Measurements from ENCODE around the gene CBX8.

Gene CBX8

DNA sequence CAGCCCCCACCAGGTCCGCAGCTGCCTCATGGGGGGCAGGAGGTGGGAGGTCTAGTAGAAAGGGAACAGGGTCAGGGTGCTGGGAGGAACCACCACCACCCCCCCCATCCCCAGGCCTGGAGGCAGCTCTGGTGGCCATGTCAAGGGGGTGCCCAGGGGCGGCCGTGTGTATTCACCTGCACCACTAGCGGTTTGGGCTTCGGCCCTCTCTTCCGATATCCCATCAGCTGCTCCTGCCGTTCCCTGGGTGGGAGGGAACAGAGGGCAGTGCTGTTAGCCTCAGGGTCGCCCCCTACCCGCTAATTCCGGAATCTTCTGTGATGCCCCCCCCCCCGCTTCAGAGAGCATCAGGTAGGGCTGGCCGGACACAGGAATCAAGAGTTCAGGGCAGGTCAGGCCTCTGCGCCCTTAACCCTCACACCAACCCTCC, 38.6 kb upstream of the CBX8 start:
- DNase-seq (ENCODE audit: low read depth): no peak

DNA sequence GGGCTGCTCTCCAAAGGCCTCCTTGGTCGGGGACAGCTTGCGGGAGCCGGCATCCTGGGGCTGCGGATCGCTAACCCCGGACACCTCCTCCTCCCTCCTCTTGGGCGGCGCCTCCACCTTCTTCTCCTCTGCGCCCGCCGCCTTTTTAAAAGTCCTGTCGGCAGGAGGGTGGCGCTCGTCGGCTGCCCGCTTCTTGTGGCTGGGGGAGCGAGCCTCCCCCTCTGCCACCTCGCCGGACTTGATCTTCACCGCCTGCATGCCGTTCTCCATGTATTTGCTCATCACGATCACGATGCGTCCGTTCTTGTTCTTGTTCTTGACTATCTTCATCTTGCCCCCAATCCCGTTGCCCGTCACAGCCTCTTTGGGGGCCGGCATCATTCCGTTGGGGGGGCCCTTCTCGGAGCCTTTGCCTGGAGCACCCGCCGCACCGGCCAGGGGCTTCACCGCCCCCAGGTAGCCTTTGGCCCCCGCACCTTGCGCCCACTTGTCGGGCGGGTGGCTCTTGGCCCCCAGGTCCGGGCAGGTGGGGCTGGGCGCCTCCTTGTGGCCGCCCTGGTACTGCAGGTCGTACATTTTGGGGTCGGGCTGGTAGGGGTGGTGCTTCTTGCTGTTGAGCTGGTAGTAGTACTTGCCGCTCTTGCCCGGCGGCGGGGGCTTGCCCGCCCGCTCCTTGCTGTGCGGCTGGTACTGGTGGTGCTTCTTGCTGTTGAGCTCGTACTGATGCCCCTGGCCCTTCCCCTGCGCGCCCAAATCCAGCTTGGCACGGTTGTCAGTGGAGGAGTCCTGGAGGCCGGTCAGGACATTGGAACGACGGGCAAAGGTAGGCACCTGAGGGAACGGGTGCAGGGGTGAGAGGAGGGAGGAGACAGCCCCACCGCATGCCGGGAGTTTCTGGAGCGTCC, 37.9 kb upstream of the CBX8 start:
- no peak for DNase-seq (ENCODE audit: low read depth)

DNA sequence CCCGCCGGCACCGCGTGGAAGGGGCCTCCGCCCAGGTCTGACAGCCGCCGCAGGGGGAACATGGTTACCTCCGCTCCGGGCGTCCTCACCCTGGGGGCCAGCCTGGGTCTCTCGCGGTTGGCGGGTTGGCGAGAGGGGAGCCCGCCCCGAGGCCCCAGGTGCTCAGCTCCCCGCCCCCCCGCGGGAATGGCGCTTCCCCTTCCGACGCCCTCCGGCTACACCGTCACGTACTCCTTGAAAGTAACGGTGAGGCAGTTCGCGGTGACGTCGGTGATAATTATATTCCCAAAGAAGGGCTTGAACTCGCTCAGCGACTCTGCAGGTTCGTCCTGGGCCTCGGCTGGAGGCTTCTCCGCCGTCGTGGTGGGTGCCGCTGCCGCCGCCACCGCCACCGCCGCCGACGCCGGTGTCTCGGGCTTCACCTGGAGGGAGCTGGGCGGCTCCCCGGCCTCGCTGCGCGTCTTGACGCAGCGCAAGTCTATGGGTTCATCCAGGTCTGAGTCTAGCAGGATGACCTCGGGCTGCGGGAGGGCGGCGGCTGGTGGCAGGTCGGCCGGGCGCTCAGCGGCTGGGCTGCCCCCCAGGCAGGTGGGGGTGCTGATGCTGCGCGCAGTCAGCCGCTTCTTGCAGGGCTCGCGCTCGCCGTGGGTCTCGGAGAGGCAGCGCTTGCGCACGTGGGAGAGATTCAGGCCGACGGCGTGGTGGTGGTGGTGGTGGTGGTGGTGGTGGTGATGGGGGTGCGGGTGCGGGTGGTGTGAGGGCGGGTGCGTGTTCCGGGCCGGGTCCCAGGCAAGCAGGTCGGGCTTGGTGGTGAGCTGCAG, 37.1 kb upstream of the CBX8 start:
- no peak for DNase-seq (ENCODE audit: low read depth)

DNA sequence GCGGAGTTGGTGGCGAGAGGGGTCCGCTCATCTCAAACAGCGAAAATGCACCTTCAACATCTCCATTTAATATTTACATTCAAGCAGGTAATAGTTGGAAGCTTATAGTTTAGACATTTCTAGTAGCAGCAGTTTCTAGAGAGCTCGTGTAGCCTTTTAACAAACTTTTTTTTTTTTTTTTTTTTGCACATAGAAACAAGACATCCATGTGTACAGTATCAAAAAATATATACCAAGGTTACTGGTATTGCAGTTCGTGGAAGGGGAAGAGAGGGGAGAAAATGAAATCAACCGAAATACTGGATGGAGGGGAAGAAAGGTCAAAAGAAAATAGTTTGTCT, 36.2 kb upstream of the CBX8 start:
- no peak for DNase-seq (ENCODE audit: low read depth)

DNA sequence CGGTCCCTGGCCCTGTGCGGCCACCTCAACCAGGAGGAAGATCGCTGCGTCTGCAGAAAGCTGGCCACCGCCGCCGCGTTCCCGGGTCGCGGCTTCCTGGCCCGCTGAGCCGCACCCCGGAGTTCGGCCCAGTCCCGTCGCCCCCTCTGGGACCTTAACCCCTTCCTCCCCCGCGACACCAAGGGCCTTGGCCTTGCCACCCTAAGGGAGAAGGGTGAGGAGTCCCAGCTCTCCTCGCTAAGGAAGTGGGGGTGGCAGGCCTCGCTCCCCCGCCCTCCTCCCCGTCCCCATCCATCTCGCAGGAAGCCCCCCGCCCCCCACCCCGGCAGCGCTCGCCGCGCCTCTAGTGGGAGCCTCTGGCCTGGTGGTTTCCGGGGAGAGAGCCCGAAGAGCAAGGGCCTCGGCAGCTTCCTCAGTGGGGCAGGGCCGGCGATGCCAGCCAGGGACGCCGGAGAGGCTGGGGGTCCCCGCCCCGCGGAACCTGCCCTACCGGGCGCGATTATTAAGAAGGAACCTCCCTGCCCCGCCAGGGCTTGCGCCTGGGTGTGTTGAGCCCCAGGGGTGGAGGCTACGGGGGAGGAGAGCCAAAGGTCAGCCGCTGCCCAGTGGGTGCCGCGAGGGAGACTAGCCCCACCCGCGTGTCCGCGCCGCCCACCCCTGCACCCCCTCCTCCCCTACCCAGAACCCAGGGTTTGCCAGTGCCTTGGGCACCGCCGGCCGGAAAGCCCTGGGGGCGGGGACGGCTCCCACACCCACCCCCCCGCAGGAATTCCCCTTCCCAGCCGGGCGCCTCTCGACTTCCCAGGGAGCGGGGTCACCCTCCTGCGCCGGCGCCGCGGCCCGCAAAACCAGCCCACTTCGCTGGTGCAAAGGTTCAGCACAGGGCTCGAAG, 35.6 kb upstream of the CBX8 start:
- no peak for DNase-seq (ENCODE audit: low read depth)

DNA sequence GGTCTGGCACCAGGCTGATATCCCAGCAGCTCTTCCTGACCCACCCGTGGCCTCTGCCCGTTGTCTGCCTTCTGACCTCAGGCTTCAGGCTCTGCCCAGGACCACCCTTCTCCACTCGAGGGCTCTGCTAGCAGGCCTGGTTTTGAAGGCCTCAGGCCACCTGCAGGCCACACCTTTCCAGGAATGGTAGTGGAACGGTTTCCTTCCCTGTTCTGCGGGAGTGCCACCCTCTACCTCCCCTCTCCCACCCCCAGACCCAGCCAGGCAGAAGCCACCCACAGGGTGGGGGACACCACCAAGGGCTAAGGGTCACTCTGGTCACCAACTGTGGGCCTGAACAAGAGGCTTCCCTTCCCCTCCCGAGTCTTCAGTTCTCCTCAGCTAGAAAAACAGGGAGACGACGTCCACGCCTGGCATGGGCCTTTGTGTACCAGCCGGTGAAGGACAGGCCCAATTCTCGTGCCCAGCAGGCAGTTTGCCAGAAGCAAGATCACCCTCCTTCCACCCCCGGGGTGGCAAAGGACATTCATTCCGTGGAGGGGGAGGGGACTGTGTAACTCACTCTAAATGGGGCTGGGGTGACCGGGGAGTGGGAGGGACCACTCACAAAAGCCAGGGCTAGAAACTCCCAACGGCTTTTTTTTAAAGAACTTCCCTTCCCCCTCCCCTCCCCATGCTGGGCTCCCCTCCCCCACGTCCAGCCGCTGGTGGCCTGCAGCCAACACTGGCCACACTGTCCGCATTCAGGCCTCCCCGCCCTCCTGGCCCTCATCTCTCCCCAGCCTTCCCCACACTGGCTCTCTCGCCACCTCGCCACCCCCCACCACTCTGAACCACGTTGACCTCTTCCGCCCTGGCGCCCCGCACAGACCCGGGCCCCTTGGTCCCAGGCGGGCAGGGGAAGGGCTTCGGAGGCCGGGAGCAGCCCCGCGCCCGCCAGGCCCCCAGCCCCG, 34.7 kb upstream of the CBX8 start:
- DNase-seq (ENCODE audit: low read depth): no peak

DNA sequence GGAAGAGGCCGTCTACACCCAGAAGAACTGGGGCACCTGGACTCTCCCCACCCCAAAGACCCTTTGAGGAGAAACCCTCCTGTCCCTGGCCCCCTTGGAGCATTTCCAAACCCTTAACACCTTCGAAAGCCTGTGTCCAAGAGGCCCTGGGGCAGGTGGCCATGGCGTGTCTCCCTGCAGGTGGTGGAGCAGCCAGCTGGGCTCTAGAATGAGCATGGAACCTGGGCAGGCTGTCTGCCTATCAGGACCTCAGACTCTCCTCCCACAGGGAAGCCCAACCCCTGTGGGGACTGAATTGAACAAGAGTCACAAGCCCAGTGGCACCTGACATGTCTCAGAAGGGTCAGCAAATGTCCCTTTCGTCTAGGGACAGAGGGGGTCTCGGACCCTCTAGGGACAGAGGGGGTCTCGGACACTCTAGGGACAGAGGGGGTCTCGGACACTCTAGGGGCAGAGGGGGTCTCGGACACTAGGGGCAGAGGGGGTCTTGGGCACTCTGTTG, 33.9 kb upstream of the CBX8 start:
- no peak for DNase-seq (ENCODE audit: low read depth)

DNA sequence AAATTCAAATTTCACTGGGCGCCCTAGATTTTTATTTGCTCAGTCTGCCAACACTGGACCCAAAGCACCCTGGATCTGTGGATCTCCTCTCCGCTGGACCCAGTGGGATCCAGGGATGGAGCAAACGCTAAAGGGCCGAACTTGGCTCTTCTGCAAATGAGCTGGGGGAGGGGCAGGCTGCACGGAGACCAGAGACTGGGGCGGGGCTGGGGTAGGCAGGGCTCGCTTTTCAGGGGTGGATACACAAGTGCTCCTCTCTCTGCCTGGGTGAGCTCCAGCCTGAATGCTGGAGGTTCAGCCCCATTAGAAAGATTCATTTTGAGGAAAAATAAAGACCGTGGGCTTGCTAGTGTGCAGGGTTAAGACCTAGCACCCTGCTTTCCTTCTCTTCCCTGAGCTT, 33.4 kb upstream of the CBX8 start:
- no peak for DNase-seq (ENCODE audit: low read depth)

DNA sequence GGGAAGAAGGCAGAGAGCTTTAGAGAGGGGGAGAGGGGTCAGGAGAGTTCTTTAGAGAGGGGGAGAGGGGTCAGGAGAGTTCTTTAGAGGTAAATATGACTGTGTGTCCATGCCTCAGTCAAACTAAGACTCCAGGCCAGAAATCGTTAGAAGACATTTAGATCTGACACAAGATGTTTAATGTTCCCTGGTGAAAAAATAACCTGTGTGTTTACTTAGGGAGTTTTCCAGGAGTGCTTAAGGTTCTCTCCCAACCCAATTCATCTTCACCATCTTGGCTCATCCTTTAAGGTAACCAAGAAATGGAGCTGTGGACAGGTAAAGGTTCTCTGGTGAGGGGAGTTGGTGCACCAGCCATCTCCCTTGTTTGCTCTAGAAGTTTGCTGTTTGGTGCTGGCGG, 32.6 kb upstream of the CBX8 start:
- no peak for DNase-seq (ENCODE audit: low read depth)

DNA sequence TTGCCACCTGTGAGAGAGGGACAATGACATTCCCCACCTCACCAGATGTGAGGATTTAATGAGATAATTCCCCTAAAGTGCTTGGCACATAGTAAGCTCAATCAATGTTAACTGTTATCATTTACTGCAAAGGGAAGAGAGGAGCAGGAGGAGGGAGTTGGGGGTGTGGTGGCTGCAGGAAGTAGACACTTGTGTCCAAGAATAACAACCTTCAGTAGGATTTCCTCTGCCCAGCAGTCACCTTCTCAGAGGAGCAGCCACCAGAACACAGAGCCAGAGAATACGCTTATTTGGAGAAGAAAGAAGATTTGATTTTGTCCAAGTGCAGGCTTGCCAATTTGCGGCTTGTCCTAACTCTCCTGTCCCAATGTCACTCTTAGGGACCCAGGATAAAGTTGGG, 32.1 kb upstream of the CBX8 start:
- no peak for DNase-seq (ENCODE audit: low read depth)

DNA sequence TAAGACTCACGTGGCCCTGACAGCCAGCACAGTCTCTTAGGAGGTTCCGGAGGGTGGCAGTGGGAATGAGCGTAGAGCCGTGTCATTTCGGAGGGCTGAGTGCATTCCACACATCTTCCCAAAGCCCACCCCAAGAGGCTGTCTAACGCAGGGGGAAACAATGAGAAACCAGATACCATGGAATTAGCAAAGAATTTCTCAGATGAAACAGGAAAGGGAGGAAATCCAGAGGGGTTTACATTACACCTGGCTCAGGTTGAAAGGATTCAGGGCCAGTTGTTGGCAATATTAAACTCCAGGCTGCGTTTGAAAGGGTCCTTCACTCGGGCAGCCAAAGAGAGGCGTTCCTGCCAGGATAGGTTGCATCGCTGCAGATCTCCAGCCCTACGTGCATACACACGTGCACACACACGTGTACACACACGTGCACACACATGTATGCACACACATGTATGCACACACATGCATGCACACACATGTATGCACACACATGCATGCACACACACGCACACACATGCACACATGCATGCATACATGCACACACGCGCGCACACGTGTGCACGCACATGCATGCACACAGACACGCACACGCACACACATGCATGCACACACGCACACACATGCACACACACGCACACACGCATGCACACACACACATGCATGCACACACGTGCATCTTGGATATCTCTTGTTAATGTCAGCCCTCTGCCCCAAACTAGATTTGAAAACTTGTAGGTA, 30.1 kb upstream of the CBX8 start:
- no peak for DNase-seq (ENCODE audit: low read depth)

DNA sequence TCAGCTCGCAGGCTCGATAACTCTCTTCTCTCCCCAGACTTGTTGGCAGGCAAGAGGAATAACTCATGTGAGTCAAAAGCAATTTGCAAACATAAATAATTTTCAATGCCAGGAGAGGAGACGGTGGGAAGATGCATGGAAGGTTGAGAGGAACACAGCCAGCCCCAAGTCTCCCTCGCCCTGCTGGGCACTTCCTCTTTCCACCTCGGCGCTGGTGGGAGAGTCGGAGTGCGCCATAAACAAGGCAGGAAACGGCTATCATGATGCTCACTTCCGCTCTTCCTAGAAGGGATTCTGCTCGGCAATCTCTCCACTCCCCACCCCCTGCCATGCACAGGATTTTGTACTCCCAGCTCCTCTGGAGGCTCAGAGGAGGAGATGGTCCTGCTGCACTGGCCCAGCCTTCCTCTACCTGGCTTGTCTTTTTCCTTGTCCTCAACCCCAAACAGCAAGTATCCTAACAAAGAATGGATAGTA, 29.4 kb upstream of the CBX8 start:
- DNase-seq (ENCODE audit: low read depth): no peak

DNA sequence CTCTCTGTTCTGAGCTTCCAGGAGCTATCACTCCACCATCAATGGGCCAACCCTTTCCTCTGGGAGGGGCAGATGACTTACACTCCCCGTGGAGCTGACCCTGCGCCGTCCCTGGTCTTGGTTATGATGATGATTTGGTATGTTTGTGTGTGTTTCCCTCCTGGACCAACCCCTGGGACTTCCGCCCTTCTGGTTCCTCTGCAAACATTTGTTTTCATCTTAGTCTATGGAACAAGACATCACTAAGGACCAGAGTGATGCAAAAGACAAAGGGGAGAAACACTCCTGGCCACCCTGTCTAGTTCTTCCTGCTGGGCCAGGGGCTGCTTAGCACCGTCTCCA, 28.7 kb upstream of the CBX8 start:
- DNase-seq (ENCODE audit: low read depth): no peak

DNA sequence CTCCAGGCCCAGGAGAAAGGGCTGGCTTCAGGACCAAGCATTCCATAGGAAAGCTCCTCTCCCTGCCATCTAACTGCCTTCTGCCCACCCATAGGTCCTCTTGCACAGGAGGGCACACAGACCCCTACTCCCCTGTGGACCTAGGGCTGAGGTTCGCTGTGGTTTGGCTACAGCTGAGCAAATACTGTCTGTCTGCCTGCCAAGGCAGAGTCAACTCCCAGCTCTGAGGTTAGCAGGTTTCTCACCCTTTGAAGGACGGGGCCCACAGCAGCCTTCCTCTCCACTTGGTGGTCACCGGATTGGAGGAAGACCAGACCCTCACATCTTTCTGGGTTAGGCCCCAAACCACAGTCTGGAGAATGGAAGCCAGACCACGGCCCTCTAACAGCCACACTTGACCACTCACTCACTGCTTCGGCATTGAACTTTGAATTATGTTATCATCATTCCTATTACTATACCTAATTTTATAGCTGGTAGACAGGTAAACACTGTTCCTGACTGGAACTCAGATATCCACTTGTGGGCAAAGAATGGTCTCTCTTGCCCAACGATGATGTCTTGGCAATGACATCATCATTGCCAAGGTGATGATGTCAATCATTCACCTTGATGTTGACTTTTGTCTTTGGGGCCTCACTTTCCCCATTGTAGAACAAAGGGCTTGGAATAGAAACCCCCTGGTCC, 28.2 kb upstream of the CBX8 start:
- no peak for DNase-seq (ENCODE audit: low read depth)

DNA sequence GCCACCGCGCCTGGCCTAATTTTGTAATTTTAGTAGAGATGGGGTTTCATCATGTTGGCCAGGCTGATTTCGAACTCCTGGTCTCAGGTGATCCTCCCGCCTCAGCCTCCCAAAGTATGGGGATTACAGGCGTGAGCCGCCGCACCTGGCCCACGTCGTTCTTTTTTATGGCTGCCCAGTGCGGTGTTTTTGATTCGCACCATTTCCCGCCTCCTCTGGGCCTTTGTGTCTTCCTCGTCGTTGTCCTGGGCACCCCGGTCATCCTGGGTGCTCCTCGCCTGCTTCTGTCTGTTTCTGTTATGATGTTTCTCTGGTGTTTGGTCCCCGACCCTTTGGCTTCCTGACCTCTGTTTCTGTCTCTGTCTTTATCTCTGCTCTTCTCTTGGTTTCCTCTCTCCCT, 27.4 kb upstream of the CBX8 start:
- no peak for DNase-seq (ENCODE audit: low read depth)

DNA sequence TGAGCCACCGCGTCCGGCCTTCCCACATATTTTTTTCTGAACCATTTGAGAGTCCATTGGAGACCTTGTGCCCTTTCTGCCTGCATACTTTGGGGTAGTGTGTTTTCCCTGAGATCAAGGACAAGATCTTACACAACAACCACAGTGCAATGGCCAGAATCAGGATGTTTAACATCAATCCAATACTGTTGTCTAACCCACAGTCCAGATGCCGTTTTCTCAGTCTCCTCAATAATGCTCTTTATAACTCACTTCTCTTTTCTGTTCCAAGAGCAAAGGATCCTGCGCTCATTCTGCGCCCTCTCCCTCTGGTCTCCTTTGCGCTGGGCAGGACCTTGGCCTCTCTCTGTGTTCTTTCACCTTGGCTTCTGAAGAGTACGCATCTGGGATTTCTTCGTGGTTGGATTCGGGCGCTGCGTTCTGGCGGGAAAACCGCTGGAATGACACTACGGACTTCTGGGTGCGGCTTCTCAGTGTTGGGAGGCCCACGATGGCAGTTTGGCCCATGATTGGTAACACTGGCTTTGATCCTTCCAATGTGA, 25.8 kb upstream of the CBX8 start:
- DNase-seq (ENCODE audit: low read depth): no peak

DNA sequence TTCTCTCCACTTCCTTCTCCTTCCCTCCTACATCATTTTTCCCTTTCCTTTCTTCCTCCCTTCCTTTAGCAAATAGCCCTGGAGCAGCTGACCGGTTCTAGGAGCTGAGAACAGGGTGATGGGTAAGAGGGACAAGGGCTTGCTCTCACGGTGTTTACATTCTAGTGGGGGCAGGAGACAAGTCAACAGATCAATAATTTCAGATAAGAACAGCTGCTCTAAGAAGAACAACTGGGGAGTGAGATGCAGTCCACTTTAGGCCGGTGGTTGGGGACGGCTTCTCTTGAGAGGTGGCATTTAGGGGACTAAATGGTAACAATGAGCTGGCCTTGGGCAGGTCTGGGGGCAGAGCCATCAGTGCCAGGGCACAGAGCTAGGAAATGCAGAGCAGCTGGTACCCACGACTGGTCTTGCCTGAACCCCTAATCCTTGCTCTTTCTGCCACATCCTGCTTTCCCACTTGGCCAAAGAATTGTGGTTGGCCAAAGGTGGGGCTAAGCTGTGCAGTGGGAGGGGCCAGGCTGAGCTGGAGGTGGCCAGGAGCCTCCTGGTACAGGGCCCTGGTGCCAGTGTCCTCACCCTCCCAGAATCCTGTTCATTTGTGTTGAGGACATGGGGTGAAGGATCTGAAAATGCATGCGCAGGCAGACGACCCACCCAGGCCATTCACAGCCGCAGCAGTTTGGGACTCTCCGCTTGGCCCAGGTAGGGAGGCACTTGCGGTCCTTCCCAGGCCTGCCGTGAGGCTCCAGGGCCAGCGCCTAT, 24.6 kb upstream of the CBX8 start:
- DNase-seq (ENCODE audit: low read depth): no peak

DNA sequence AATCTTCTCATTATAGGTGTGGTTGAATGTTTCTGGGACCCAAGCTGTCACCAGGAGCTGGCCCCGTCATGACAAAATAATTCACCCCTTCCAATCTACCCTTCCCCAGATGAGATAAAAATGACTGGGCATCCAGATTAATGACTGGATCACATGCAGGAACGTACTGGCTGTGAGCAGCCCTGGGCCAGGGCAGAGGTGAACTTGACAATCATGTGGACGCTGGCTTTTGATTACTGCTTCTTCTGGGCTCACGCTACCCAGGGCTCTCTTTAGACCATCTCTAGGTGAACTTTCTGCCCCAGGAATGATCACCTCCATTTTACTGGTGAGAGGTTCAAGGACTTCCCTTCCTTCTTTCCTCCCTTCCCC, 24.1 kb upstream of the CBX8 start:
- DNase-seq (ENCODE audit: low read depth): no peak

All from GM04504 (cell line).